Epithelial cell of esophagus (primary cell): ENCODE results near the gene HOXB7.

ENCODE experiments used
- DNase-seq: peaks from one replicate; pipeline ENCODE4 v3.0.0; 2010; ENCODE audit warnings: low read depth
- H3K4me3 ChIP-seq: 2 replicates; pipeline ENCODE4 v1.5.1; 2011; ENCODE audit warnings: mild to moderate bottlenecking, low read length, control low read depth
- TF ChIP-seq, protein P1 (sequence below): IDR thresholded peaks from 2 replicates; pipeline ENCODE4 v1.5.1; 2011; ENCODE audit warnings: low read depth, mild to moderate bottlenecking, low read length, control low read depth, inconsistent platforms; ENCODE audit not compliant: insufficient read depth; ENCODE audit errors: missing control alignments

The HOXB7 gene

DNA sequence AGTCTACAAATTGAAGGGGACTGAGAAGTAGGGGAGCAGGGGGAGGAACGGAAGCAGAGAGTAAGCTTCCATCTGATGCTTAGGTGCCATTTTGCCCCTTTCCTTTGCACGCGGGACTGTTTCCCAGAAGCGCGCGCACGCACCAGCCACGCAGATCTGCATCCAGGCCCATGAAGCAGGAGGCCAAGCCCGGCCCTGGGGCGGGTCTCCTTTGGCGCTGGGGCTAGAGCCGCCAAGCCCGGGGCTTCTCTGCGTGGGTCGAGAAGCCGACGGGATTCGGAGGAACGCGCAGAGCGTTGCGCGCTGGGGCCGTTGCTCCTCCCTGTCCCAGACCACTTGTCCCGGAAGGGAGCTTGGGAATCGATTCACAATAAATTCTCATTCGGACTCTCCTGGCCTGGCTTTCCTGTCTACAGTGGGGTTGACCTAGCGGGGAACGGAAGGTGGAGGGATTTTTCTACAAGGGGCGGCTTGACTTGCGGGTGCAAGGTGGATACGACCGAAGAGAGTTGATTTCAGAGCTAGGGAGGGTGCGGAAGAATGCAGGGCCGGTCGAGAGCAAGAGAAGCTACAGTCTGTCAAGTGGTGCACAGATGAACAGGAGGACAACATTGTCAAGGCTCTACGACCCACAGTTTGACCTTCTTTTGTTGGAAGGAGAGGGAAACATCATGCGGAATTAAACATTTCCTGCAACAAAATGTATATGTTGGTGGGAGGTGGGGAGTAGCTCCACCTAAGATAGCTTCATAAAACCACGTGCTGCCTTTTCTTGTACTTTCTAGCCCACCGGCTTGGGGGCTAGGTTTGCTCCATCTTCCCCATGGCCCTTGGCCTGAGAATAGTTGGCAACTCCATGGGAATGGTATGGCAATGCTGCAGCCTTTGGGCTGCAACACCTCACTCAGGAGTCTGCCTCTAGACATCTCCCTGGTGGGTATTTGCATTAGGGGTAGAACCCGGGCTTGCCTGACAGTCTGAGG, 10.9 kb upstream of the HOXB7 start:
- H3K4me3 ChIP-seq = no peak overlapping the region
- TF ChIP-seq, protein P1, sequence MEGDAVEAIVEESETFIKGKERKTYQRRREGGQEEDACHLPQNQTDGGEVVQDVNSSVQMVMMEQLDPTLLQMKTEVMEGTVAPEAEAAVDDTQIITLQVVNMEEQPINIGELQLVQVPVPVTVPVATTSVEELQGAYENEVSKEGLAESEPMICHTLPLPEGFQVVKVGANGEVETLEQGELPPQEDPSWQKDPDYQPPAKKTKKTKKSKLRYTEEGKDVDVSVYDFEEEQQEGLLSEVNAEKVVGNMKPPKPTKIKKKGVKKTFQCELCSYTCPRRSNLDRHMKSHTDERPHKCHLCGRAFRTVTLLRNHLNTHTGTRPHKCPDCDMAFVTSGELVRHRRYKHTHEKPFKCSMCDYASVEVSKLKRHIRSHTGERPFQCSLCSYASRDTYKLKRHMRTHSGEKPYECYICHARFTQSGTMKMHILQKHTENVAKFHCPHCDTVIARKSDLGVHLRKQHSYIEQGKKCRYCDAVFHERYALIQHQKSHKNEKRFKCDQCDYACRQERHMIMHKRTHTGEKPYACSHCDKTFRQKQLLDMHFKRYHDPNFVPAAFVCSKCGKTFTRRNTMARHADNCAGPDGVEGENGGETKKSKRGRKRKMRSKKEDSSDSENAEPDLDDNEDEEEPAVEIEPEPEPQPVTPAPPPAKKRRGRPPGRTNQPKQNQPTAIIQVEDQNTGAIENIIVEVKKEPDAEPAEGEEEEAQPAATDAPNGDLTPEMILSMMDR = no peak
- no peak for DNase-seq

DNA sequence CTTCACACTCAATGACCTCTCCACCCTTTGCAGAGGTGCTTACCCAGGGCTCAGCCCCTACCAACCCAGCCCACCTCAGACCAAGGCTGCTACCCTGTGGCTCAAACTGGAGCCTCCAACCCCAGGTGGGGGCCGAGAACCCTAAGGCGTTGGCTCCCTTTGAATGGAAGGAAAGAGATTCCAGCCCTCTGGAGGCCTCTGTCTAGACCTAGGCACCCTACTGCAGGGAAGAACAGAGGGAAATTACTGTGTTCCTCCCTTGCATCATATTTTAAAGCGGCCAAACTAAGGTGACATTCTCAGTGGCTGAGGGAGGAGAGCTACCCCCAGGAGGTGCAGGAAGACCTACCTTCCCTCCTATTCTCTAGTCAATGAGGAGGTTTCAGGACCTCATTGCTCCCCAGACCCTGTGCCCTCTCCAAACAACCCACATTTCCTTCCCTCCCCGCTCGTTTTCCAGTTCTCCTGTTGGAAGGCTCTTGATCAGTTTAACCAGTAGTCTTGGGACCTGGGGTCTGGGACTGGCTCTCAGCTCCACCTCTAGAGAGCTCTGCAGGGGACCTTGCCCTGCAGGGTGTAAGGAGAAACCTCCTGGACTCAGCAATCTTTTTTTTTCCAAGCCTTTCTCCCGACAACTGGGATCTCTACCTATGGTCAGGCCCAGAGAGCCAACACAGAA, 9.8 kb upstream of the HOXB7 start:
- DNase-seq = no peak
- H3K4me3 ChIP-seq = no peak overlapping the region
- TF ChIP-seq, protein P1 = no peak

- no peak overlapping the region for H3K4me3 ChIP-seq
- no peak for DNase-seq
- TF ChIP-seq, protein P1 = no peak
Observed at GRCh38 chr17:48619826-48620449, 9.1 kb upstream of the HOXB7 start.

DNA sequence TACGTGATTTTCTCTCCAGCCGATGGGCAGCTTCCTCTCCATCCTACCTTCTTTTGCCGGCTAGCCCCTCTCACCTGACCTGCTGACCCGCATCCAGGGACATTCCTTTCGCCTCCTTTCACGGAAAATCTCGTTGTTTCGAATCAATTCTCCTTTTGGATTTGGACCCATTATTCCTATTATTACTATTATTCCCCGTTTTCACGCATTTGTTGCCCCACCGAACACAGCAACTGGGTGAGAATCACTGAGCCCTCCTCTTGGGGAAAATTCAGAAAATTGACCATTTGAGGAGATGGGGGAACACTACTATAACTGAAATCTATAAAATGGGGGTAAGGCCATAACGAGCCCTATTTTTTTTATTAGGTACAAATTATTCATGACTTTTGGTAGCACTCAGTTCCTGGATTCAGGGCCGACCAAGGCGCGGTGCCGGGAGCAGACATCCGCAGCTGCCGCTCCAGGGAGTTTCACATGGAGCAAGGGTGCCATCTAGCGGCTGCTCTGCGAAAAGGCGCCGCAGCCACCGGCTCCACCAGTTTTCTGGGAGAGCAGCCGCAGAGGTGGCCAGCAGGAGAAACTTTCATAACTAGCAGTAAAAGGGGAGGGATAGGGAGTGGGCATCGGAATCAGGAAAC, 7.6 kb upstream of the HOXB7 start:
- no peak overlapping the region for H3K4me3 ChIP-seq
- DNase-seq = peak; percentile 80
- TF ChIP-seq, protein P1 = peak; percentile 90

- DNase-seq = no peak
- TF ChIP-seq, protein P1 = no peak
- H3K4me3 ChIP-seq = no peak overlapping the region
Observed at GRCh38 chr17:48617471-48618255, 6.8 kb upstream of the HOXB7 start.

DNA sequence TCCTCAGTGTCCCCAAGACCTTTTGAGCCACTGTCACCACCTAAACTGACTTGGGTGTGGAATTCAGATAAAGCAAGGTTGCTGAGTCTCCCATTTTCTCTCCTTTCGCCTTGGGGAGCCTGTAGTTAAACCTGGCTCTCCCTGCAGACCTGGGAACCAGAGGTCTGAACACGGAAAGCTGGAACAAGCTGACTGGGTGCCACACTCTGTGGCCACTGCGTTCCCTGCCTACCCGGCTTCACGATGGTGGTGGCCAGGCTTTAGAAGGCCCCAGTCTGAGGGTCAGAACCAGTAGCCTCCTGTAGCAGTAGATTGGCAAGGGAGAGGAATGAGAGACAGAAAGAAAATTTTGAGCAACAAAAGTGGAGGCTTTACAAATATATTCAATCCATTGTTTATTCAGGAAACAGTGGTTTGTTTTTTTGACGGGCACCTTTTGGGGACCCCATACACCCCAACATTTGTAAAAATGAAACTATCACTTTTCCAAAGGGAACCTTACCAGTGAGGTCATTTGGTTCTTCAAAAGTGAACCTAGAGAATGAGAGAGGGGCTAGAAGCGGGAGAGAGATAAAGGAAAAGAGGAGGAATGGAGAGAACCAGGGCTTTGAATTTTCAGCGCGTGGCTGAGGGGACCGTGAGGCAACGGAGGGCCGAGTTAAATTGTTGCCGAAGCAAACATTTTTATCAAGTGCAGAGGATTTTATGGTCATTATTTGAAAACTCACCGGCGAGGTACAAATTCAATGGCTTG, 6.1 kb upstream of the HOXB7 start:
- H3K4me3 ChIP-seq = no peak overlapping the region
- TF ChIP-seq, protein P1 = no peak
- DNase-seq = no peak
